ENCODE measurements around the gene DDN.

Gene DDN

DNA sequence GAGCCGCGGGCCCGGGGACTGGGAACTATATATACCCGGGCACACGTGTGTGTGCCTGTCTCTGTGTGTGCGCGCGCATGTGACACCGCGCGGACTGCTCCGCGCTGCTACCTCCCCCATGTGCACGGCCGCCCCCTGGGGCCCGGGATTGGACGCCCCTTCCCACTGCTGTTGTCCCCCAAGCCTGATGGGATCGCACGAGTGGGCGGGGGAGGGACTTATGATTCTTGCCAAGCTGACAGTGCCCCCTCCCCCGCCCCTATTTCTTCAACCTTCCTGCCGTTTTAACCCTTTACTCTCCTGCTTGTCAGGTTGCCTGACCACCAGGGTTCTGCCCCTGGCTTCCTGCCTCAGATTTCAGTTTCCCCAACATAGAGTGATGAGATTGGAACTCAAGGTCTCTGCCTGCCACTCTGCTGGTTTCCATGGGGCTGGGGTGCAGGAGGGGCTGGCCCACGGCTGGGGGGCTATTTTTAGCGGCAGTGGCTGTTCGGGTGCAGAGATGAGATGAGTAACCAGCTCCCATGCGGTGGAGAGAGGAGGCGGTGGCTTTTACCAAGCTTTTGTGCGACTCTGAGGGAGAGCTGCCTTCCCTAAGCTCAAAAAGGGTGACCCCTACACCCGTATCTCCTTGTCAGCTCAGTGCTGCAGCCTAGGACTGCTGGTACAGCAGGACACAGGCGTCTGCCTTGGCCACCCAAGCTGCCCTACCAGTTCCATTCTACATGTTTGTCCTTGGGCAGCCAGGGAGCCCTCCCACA is at the start of gene DDN:
DDN (minus strand) TSS at position 5 of the 761 bp plus-strand sequence. CDS start 88 bp downstream, outside the sequence.
- peak; percentile 74 for DNase-seq

GRCh38 chr12:49048953-49049352 is 49.8 kb upstream of the DDN start:
- no peak for DNase-seq

- no peak for DNase-seq
Observed at GRCh38 chr12:49046129-49046895, 47.1 kb upstream of the DDN start.

DNA sequence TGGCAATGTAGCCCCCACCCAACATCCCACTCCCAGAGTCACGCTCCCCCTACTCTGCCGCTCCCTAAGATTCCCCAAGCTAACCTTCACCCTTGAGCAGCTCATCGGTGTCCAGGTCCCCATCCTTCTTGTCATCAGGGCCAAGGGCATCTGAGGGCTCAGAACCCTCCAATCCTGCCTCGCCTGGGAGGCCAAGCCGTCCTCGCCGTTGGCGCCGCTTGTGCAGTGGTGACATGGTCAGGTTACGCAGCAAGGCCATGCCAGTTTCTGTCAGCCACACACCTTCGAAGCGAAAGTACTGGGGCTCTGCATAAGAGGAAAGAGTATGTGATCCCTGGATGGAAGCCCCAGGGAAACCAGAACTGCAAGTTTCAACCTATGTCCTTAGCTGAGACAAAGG is 45.5 kb upstream of the DDN start:
- DNase-seq, result no peak

DNA sequence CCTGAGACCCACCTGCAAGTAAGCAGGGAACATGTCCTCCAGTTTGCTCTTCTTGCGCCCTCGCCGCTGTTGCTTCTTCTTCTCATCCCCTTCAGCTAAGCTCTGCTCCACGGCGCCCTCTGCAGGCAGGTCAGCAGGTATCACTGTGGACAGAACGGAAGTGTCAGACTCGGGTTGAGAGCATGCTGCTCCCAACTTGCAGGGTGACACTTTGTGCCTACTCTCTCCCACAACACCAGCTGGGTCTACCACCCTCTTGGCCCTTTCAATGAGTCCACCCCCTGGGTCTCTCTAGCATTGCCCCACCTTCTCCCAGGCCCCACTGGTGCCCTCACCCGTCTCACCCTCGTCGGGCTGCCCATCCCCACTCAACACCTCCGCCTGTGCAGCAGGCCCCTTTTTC is 44.7 kb upstream of the DDN start:
- DNase-seq, result peak; percentile 53

GRCh38 chr12:49043241-49043640 is 44.1 kb upstream of the DDN start:
- no peak for DNase-seq

DNA sequence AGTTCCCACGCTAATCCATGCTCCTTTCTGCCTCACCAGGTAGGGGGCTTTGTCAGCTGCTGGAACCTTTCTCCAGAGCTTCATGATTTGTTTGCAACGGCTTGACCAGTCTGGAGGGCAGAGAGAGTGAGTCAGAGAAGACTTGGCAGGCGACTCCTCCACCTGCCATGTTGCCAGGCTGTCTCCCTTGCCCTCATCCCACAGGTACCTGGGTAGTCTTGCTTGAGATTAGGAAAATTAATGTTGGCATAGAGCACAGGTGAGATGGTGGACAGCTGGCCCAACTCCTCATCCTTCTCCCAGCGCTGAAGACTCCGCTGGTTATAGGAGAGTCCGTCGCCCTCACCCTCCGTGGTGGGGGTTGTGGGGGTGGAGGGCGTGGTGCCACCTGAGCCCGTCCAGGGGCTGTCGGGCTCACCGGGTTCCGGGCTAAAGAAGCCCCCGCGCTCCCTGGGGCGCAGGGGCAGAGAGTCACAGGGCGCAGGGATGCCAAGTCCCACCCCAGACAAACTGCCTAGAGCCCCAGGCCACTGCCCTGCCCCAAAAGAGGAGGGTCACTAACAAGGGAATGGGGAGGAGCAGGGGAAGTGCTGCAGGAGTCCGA is 42.8 kb upstream of the DDN start:
- no peak for DNase-seq

DNA sequence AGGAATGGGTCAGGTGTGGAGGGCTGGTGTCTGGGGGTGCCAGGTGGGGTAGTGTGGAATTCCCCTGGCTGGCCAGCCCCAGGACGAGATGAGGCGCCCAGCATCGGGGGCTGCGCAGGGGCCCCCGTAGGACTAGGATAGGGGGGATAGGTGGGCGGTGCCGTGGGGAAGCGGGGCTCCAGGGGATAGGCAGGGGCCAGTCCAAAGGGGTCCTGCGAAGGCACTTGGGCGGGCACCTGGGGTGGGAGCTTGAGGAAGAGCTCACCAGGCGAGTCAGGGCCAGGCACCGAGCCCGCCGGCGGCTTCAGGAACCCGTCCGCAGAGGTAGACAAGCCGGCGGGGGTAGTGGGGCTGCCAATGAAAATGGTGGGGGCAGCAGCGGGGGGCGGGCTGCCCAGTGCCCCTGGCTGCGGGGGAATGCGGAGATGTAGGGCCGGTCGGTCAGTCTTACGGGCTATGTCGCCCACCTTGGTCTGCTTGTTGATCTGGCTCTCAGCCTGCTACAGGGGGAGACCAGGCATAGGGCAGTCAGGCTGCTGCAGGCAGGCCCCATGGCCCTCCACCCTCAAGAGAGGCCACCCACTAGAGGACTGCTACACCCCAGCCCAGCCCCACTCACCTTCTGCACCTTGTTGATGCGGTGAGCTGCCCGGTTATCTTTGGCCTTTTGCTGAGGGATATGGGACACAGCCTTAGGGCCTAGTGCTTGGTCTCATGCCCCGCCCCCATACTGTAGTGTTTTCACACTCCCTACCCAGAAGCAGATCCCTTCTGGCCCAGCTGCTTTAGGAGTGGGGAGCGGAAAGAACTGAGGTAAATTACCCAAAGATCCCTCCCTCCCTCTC is 42.1 kb upstream of the DDN start:
- DNase-seq, result no peak

DNA sequence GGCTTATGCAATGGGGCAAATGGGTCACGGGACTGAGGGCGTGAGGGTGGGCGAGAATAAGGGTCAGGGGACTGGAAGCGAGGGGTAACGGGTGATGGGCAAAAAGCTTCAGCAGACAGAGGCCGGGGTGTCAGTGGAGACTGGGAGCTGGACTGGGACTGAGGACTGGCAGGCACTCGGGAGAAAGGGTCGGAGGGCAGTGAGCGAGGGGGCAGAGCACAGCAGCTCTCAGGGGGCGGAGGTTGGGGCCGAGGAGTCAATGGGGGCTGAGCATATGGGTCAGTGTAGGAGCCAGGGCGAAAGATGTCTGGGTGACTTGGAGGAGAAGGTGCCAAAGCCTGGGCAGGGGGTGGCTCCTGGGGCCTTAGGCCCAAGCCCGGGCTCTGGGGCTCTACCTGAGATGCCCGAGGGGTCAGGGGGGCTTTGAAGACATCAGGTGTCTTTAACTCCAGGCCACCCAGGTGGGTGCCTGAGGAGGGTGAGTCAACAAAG is 41.2 kb upstream of the DDN start:
- no peak for DNase-seq

DNA sequence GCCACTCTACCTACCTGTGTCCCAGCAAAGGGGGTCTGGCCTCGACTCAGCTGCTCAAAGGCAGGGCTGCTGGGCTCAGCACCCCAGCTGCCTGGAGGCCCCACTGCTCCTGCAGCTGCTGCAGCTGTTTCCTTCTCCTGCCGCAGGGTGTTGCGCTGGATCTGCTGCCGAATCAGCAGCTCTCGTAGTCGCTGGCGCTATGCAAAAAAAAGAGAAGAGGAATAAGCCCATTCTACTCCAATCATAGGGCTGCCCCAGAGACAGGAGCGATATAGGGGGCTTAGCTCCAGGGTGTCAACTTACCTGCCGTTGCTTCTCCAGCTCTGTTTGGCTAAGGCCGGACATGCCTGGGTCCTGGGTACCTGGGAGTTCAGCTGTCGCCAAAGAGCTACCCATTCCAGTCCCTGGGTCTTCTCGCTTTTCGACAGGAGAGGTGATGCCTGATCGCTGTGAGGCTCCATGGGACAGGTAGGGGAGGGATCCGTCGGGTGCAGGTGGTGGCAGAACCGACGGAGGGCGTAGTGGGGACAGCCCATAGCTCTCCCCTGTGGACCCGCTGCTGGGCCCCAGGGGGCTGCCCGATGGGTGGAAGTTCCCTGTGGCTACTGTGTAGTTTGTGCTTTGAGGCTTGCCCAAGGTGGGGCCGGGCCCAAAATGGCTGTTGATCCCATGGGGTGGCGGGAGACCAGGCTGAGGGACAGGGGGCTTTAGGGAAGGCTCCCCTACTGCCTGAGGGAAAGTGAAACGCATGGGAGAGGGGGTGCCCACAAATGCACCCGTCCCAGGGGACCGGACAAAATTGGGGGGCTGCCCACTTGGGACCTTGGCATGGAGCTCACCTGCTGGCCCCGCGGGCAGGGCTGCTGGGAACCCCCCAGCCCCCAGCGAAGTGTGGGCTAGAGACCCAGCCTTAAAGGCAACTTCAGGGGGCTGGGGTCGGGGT is 40.5 kb upstream of the DDN start:
- DNase-seq, result no peak

DNA sequence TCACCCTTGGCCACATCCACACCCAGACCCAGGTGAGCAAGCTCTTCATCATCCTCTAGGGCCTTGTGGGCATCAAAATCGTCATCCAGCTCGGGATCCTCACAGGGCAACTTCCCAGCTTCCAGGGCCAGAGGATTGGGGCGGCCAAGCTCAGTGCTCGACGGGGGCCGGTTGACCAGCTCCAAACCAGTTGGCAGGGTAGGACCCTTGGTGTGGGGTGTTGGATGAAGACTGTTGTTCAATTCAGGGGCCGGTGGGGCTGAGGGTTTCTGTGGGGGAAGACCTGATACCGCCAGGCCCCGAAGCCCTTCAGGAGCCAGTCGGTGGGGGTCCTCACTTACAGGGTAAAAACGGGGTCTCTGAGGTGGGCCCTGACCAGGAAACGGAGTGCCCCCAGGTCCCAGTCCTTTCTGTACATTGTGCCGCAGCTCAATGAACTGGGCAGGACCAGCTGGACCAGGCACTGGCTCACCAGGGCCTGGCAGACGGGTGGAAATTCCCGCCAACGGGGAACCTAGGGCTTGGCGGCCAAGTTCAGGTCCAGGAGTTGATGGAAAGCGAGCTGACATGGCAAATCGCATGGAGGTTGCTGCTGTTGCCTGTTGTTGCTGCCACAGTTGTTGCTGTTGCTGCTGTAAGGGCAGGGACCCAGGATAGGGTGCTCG is 39.2 kb upstream of the DDN start:
- no peak for DNase-seq

DNA sequence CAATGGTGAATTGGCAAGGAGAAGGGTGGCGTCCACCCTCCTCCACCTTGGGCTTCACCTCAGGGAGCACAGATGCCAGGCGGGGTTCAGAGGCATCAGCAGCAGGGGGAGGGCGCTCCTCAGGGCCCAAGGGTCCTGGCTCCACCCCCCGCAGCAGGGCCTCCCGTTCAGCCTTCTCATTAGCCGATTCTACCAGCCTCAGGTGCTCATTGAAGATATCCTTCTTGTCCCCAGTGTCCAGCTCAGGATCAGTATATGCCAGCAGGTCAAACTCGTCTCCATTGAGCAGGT is 38.7 kb upstream of the DDN start:
- DNase-seq, result no peak

DNA sequence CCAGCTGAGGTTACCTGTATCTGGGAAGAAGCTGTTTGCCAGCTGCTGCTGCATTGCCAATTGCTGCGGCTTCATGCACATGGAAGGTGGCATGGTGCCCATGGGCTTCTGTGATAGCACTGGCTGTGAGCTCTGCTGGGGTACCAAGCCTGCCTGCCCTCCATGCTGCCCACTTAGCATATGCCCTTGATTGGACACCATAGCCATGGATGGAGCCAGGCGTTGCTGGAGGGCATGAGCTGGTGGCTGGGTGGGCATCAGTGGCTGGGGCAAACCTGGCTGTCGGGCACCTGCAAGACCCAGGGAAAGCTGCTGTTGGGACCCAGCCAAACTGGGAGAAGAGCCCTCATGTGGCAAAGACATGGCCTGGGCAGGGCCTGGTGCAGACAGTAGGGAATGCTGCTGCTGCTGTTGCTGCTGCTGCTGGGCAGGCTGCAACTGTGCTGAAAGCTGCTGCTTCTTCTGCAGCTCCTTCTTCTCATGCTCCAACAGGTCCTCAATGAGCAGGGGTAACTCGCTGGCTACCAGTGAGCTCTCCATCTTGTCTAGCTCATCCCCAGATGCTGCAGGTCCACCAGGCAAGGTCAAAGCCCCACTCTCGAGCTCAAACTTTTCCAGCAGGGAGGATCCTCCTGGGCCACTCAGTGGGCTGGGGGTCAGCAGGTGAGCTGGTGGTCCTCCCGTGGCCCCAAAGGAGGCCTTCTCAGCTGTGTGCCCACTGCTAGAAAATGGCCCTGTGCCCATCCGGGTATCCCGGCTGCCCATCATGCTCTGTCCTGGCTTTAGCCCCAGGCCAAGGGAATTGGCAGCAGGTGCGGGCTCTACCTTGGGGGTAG is 38.2 kb upstream of the DDN start:
- DNase-seq, result no peak

- no peak for DNase-seq
Observed at GRCh38 chr12:49036029-49036428, 36.9 kb upstream of the DDN start.

DNA sequence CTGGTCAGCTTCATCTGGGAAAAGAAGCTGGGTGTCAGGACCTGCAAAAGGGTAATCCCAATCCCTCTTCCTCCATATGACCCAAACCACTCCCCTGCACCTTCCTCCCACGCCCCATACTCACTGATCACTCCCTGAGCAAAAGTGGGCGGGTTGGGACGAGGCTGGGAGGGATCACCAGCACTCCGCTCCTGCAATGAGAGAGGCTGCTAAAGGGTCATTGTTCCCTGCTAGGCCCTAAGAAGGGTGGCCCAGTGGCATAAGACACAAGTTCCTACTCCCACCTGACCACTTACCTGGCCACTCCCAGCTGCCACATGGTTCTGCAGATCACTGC is 35.1 kb upstream of the DDN start:
- no peak for DNase-seq

GRCh38 chr12:49033611-49034285 is 34.6 kb upstream of the DDN start:
- no peak for DNase-seq

- DNase-seq, result peak; percentile 13
Observed at GRCh38 chr12:49032679-49033447, 33.7 kb upstream of the DDN start.

- no peak for DNase-seq
Observed at GRCh38 chr12:49032276-49032675, 33.1 kb upstream of the DDN start.

DNA sequence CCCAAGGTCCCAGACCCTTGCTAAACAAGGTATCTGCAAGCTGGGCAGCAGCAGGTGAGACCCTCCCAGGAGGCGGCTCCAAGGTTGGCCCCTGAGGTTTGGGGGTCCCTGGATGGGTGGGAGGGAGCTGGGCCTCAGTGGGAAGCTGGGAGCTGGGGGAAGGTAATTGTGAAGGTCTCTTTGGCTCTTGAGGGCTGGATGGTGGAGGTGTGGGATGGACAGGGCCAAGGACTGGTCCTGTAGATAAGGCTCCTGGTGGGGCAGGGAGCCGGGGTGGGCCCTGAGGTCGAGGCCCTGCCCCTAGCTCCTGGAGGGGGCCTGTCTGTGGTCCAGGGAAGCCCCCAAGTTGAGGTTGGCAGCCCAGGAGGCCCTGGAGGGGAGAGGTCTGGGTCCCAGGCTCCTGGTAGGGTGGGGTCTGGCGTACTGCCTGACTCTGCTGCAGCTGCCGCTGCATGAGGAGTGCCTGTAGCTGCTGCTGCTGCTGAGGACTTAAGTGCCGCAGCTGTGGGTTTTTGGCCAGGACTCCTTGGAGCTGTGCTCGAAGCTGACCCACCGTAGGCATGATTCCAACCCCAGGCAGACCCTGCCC is 32.5 kb upstream of the DDN start:
- no peak for DNase-seq
